Uterus (tissue), 4 donors: ENCODE measurements around the gene SOX30. TPM values are rescaled to one million over a fixed set of nuclear protein-coding genes. Genes with fewer than 3 reads are reported as not detected.

Experiments
- DNase-seq, 2 donors: peaks; one replicate each; pipeline ENCODE4 v3.0.0-alpha.2; 2019 to 2020
- H3K27ac ChIP-seq, 2 donors: fragments of 200-600 bp; sonication (generic); 1 replicate in 1 of 2; 2 replicates in 1 of 2; pipeline ENCODE4 v1.5.1; 2016 to 2018
- H3K27me3 ChIP-seq, 2 donors: fragments of 200-600 bp; sonication (generic); one replicate each; pipeline ENCODE4 v1.5.1; 2018 to 2019; ENCODE audit warnings: control low read depth in 1 of 2
- H3K36me3 ChIP-seq, 2 donors: fragments of 200-600 bp; sonication (generic); one replicate each; pipeline ENCODE4 v1.5.1; 2019; ENCODE audit warnings: control low read depth in 1 of 2
- H3K4me1 ChIP-seq, 2 donors: fragments of 200-600 bp; sonication (generic); one replicate each; pipeline ENCODE4 v1.5.1; 2018 to 2019; ENCODE audit warnings: control low read depth in 1 of 2
- H3K4me3 ChIP-seq, 2 donors: fragments of 200-600 bp; sonication (generic); 1 replicate in 1 of 2; 2 replicates in 1 of 2; pipeline ENCODE4 v1.5.1; 2018 to 2019; ENCODE audit warnings: mild to moderate bottlenecking in 1 of 2
- H3K9me3 ChIP-seq, 2 donors: fragments of 200-600 bp; sonication (generic); one replicate each; pipeline ENCODE4 v1.5.1; 2019; ENCODE audit warnings: control low read depth in 1 of 2
- CTCF ChIP-seq, 4 experiments: fragments of 200-600 bp in 2 of 4; fragments of 450-650 bp in 2 of 4; sonication (generic) in 2 of 4; IDR thresholded peaks; one replicate each; pipeline ENCODE4 v1.5.1; 2016 to 2019; ENCODE audit warnings: antibody characterized with exemption in 4 of 4, mild to moderate bottlenecking in 2 of 4, moderate library complexity in 1 of 4
- POLR2A ChIP-seq, 2 donors: fragments of 450-650 bp; IDR thresholded peaks; one replicate each; pipeline ENCODE4 v1.6.1; 2016; ENCODE audit warnings: antibody characterized with exemption in 2 of 2, mild to moderate bottlenecking in 1 of 2, moderate library complexity in 1 of 2
- intact Hi-C: fragments of 100-400 bp; cut with DNase I; formaldehyde crosslinking; loops from one replicate; pipeline ENCODE4 v1.15.1; 2023; ENCODE audit warnings: low total_unique reads
- total RNA-seq, 4 donors: library from RNA; depleted of rRNA in 3 of 4; stranded (reverse); fragments of >200 nt in 3 of 4; gene quantifications; one replicate each; pipeline versions ENCODE4 v1.1.0 to v1.2.4, GENCODE V29; 2014 to 2023
- donor health status: DM: yes; HTN: yes; CAD: no.

Gene SOX30
- total RNA-seq, 4 donors from 2014 or later, result not detected

- Histone ChIP-seq H3K36me3 (no peaks in the 10 kb centered on the region), H3K4me1 (no peaks in the 10 kb centered on the region), H3K27ac (no peak overlapping the region), H3K4me3 (no peak overlapping the region), H3K27me3 (no peaks in the 10 kb centered on the region), H3K9me3 (no peaks in the 10 kb centered on the region)
- no peak for DNase-seq
- intact Hi-C loops, result no loop called here
- TF ChIP-seq POLR2A (IDR thresholded peaks at IDR 0.05) (no peak), CTCF (IDR thresholded peaks at IDR 0.05) (no peak)
Measured at GRCh38 chr5:157606046-157606445, 46.2 kb downstream of the SOX30 start.

- no peak overlapping the region for H3K4me3 ChIP-seq
- H3K27me3 ChIP-seq, result no peaks in the 10 kb centered on the region
- no peaks in the 10 kb centered on the region for H3K4me1 ChIP-seq
- H3K36me3 ChIP-seq, result no peaks in the 10 kb centered on the region
- no peak overlapping the region for H3K27ac ChIP-seq
- no peaks in the 10 kb centered on the region for H3K9me3 ChIP-seq
- intact Hi-C loops, result no loop called here
- TF ChIP-seq CTCF (IDR thresholded peaks at IDR 0.05) (no peak), POLR2A (IDR thresholded peaks at IDR 0.05) (no peak)
- no peak for DNase-seq
Measured at GRCh38 chr5:157603333-157604190, 48.7 kb downstream of the SOX30 start.

- no peaks in the 10 kb centered on the region for H3K4me1 ChIP-seq
- no peak for TF ChIP-seq POLR2A (IDR thresholded peaks at IDR 0.05)
- TF ChIP-seq CTCF (IDR thresholded peaks at IDR 0.05), result no peak
- no peak overlapping the region for H3K4me3 ChIP-seq
- intact Hi-C loops, result no loop called here
- H3K36me3 ChIP-seq, result no peaks in the 10 kb centered on the region
- DNase-seq, result no peak
- no peaks in the 10 kb centered on the region for H3K9me3 ChIP-seq
- no peak overlapping the region for H3K27ac ChIP-seq
- no peaks in the 10 kb centered on the region for H3K27me3 ChIP-seq
Measured at GRCh38 chr5:157602505-157602904, 49.7 kb downstream of the SOX30 start.

- Histone ChIP-seq H3K4me3 (no peak overlapping the region), H3K4me1 (no peaks in the 10 kb centered on the region), H3K27ac (no peak overlapping the region), H3K36me3 (no peaks in the 10 kb centered on the region), H3K9me3 (no peaks in the 10 kb centered on the region), H3K27me3 (no peaks in the 10 kb centered on the region)
- no peak for DNase-seq
- intact Hi-C loops, result no loop called here
- TF ChIP-seq POLR2A (IDR thresholded peaks at IDR 0.05), result no peak
- TF ChIP-seq CTCF (IDR thresholded peaks at IDR 0.05), result no peak
Measured at GRCh38 chr5:157600252-157600651, 52.0 kb downstream of the SOX30 start.

DNA sequence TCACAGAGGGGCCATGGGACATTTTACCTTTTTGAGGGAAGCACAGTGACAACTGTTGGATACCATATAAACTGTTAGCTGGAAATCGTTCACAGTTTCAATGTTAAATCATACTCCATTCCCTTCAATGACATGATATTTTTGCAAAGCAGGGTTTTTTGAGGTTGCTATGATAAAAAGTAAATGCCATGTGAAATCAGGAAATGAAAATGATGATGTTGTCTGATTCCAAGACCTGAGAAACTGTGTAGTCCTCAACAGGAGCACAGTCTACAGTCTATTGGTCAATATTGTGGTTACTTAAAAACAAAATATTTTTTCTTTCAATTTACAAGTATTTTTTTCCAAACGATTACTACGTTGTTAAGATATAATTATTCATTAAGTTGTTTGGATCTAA, 52.7 kb downstream of the SOX30 start:
- Histone ChIP-seq H3K4me1 (no peaks in the 10 kb centered on the region), H3K9me3 (no peaks in the 10 kb centered on the region), H3K36me3 (no peaks in the 10 kb centered on the region), H3K27ac (no peak overlapping the region), H3K27me3 (no peaks in the 10 kb centered on the region), H3K4me3 (no peak overlapping the region)
- intact Hi-C loops, result no loop called here
- TF ChIP-seq POLR2A (IDR thresholded peaks at IDR 0.05) (no peak), CTCF (IDR thresholded peaks at IDR 0.05) (no peak)
- no peak for DNase-seq
